Measurements from ENCODE around the gene TUBB4A.

Gene TUBB4A

DNA sequence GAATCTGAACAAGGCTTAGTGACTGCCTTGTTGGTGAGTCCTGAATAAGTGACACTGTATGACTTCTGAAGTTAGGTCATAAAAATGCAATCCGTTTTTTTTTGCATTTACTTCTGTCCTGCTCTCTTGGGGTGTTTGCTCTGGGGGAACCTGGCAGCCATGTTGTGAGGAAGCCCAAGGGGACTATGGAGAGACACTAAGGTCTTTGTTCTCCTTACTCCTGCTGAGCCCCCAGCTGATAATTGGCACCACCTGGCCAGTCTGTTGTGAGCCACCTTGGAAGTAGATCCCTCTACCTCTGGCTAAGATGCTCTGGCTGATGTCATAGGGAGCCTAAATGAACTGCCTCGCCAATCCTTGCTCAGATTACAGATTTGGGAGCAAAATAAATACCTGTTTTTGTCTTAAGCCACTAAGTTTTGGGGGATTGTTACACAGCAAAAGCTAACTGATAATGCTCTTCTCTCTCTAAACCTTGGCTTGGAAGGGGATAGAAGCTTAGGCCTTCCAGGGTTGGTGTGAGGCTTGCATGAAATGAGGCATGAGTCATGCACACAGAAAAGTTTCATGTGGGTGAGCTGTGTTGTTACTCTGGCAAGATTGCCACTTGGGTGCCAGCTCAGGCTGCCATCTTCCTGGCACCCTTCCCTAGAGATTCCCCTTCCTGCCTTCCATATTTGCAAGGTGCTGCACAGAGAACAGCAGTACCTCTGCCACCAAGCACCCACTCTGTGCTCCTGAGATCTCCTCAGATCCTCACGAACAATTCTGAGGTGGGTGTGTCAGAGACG lies 10.1 kb downstream of the TUBB4A start:
- TF ChIP-seq POLR2A (IDR thresholded peaks at IDR 0.05; ENCODE audit: extremely low read depth, insufficient read length) (no peak), MYC (IDR thresholded peaks at IDR 0.05; ENCODE audit: low read depth, low read length) (no peak)
- TF ChIP-seq, protein P1, sequence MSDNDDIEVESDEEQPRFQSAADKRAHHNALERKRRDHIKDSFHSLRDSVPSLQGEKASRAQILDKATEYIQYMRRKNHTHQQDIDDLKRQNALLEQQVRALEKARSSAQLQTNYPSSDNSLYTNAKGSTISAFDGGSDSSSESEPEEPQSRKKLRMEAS (IDR thresholded peaks at IDR 0.05; ENCODE audit: low read depth, low read length): no peak
- TF ChIP-seq, protein P2, sequence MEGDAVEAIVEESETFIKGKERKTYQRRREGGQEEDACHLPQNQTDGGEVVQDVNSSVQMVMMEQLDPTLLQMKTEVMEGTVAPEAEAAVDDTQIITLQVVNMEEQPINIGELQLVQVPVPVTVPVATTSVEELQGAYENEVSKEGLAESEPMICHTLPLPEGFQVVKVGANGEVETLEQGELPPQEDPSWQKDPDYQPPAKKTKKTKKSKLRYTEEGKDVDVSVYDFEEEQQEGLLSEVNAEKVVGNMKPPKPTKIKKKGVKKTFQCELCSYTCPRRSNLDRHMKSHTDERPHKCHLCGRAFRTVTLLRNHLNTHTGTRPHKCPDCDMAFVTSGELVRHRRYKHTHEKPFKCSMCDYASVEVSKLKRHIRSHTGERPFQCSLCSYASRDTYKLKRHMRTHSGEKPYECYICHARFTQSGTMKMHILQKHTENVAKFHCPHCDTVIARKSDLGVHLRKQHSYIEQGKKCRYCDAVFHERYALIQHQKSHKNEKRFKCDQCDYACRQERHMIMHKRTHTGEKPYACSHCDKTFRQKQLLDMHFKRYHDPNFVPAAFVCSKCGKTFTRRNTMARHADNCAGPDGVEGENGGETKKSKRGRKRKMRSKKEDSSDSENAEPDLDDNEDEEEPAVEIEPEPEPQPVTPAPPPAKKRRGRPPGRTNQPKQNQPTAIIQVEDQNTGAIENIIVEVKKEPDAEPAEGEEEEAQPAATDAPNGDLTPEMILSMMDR (IDR thresholded peaks at IDR 0.05; ENCODE audit: low read depth, low read length): no peak
- no peak overlapping the region for H3K4me3 ChIP-seq (ENCODE audit: low read depth, low read length)
- DNase-seq (ENCODE audit: low read depth): no peak

DNA sequence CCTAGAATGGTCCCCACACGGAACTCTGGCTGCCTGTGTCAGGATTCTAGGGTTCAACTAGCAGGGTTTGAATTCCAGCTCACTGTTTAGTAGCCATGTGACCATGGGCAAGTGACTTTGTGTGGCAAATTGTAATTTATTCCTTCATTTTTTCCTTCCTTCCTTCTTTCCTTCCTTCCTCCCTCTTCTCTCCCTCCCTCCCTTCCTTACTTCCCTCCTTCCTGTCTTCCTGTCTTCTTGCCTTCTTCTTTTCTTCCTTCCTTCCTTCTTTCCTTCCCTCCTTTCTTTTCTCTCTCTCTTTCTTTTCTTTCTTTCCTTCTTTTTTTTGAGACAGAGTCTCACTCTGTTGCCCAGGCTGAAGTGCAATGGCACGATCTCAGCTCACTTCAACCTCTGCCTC lies 12.0 kb downstream of the TUBB4A start:
- H3K4me3 ChIP-seq (ENCODE audit: low read depth, low read length): no peak overlapping the region
- DNase-seq (ENCODE audit: low read depth): no peak
- TF ChIP-seq POLR2A (IDR thresholded peaks at IDR 0.05; ENCODE audit: extremely low read depth, insufficient read length) (no peak), MYC (IDR thresholded peaks at IDR 0.05; ENCODE audit: low read depth, low read length) (no peak)
- TF ChIP-seq, protein P2 (IDR thresholded peaks at IDR 0.05; ENCODE audit: low read depth, low read length): no peak
- TF ChIP-seq, protein P1 (IDR thresholded peaks at IDR 0.05; ENCODE audit: low read depth, low read length): no peak

DNA sequence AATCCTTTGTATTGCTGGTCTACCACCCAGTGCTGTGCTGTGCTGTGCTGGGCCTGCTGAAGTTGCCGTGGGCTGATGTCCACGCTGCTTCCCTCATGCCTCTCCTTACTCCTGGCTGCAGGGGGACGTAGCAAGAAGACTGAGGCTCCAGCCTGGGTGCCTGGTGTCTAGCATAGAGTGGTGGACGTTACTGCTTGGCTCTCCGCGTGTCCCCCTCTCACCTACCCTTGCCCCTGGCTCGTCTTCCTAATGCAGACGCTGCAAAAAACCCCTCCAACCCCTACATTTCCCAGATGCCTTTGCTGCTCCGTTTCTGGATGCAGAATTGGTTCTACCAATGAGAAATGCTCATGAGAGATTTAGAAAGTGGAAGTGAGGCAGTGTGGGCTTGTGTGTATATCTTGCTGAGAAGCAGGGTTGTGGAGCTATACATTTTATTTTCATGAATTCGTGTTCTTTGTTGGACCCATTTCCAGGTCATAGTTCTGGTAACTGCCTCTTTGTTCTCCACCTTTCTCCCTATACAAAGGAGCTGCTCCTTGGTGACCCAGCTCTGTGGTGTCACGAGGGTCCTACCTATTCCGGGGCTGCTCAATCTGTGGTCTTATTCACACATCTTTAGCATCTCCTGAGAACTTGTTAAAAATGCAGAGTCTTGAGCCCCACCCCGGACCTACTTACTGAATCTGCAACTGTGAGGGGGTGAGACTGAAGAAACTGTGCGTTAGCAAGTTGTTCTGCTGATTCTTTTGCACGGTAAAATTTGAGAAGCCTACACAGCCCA lies 12.6 kb downstream of the TUBB4A start:
- TF ChIP-seq MYC (IDR thresholded peaks at IDR 0.05; ENCODE audit: low read depth, low read length) (no peak), POLR2A (IDR thresholded peaks at IDR 0.05; ENCODE audit: extremely low read depth, insufficient read length) (no peak)
- TF ChIP-seq, protein P2 (IDR thresholded peaks at IDR 0.05; ENCODE audit: low read depth, low read length): no peak
- TF ChIP-seq, protein P1 (IDR thresholded peaks at IDR 0.05; ENCODE audit: low read depth, low read length): no peak
- H3K4me3 ChIP-seq (ENCODE audit: low read depth, low read length): no peak overlapping the region
- no peak for DNase-seq (ENCODE audit: low read depth)

DNA sequence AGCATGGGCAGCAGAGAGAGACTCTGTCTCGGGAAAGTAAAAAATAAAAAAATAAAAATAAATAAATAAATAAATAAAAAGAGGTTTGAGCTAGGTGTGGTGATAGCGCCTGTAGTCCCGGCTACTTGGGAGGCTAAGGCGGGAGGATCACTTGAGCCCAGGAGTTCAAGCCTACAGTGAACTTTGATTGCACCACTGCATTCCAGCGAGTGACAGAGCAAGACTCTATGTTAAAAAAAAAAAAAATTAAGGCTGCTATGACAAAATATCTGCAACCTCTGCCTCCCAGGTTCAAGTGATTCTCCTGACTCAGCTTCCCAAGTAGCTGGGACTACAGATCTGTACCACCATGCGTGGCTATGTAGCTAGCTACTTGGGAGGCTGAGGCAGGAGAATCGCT lies 17.3 kb downstream of the TUBB4A start:
- TF ChIP-seq, protein P2 (IDR thresholded peaks at IDR 0.05; ENCODE audit: low read depth, low read length): no peak
- TF ChIP-seq POLR2A (IDR thresholded peaks at IDR 0.05; ENCODE audit: extremely low read depth, insufficient read length): no peak
- TF ChIP-seq MYC (IDR thresholded peaks at IDR 0.05; ENCODE audit: low read depth, low read length): no peak
- TF ChIP-seq, protein P1 (IDR thresholded peaks at IDR 0.05; ENCODE audit: low read depth, low read length): no peak

DNA sequence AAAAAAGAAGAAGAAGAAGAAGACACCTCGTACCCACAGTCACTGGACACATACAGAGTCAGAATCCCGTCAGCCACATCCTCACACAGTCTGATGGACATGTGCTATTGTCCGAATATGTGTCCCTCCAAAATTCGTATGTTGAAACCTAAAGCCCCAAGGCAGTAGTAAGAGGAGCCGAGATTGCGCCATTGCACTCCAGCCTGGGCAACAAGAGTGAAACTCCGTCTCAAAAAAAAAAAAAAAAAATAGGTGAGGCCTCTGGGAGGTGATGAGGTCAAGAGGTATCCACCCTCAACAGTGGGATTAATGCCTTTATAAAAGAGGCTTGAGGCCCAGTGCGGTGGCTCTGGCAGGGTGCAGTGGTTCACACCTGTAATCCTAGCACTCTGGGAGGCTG lies 17.9 kb downstream of the TUBB4A start:
- DNase-seq (ENCODE audit: low read depth): no peak
- no peak overlapping the region for H3K4me3 ChIP-seq (ENCODE audit: low read depth, low read length)
- TF ChIP-seq MYC (IDR thresholded peaks at IDR 0.05; ENCODE audit: low read depth, low read length) (no peak), POLR2A (IDR thresholded peaks at IDR 0.05; ENCODE audit: extremely low read depth, insufficient read length) (no peak)
- TF ChIP-seq, protein P2 (IDR thresholded peaks at IDR 0.05; ENCODE audit: low read depth, low read length): no peak
- TF ChIP-seq, protein P1 (IDR thresholded peaks at IDR 0.05; ENCODE audit: low read depth, low read length): no peak

More for the DNA sequence above, 17.3 kb downstream of the TUBB4A start:
- H3K4me3 ChIP-seq (ENCODE audit: low read depth, low read length): no peak overlapping the region
- no peak for DNase-seq (ENCODE audit: low read depth)

Measured in NB4 (cell line).